D721Med (cell line): ENCODE measurements around the gene BICC1.

Experiments
- DNase-seq: peaks from one replicate; pipeline ENCODE4 v3.0.0; 2011; ENCODE audit warnings: low spot score; ENCODE audit not compliant: insufficient read length
- FAIRE-seq: peaks from 2 replicates; lab custom pipeline; 2011; peaks lifted over from hg19 to GRCh38; lab: Jason Lieb, UNC
- CTCF ChIP-seq: IDR thresholded peaks from 2 replicates; pipeline ENCODE4 v1.5.1; 2012; ENCODE audit warnings: mild to moderate bottlenecking, control low read depth; ENCODE audit not compliant: insufficient read depth; ENCODE audit errors: missing control alignments

The BICC1 gene

GRCh38 chr10:58615237-58615935 is 102.7 kb downstream of the BICC1 start:
- TF ChIP-seq CTCF, result no peak
- FAIRE-seq, result no peak

GRCh38 chr10:58618158-58618676 is 105.5 kb downstream of the BICC1 start:
- DNase-seq (no peak), FAIRE-seq (no peak)
- TF ChIP-seq CTCF, result no peak

More at GRCh38 chr10:58615237-58615935, 102.7 kb downstream of the BICC1 start:
- DNase-seq, result no peak

GRCh38 chr10:58621379-58622077 is 108.9 kb downstream of the BICC1 start:
- DNase-seq, result no peak
- no peak for FAIRE-seq
- TF ChIP-seq CTCF, result no peak

- DNase-seq (no peak), FAIRE-seq (peak; percentile 51)
- no peak for TF ChIP-seq CTCF
Observed at GRCh38 chr10:58622246-58622645, 109.6 kb downstream of the BICC1 start.

GRCh38 chr10:58625070-58625469 is 112.4 kb downstream of the BICC1 start:
- FAIRE-seq (no peak), DNase-seq (no peak)
- TF ChIP-seq CTCF, result no peak

- no peak for TF ChIP-seq CTCF
- DNase-seq (no peak), FAIRE-seq (no peak)
Observed at GRCh38 chr10:58627392-58627791, 114.7 kb downstream of the BICC1 start.

- no peak for TF ChIP-seq CTCF
- DNase-seq, result no peak
- no peak for FAIRE-seq
Observed at GRCh38 chr10:58631715-58632114, 119.0 kb downstream of the BICC1 start.
